ENCODE measurements around the gene PKP3. TPM values are rescaled to one million over a fixed set of nuclear protein-coding genes. Genes with fewer than 3 reads are reported as not detected.

PKP3 gene
- total RNA-seq, 1 donor from 2014 or later: under 0.01 TPM

GRCh38 chr11:363948-364761, 29.9 kb upstream of the PKP3 start:
- no peak for DNase-seq

- DNase-seq: no peak
Observed at GRCh38 chr11:364991-365725, 28.9 kb upstream of the PKP3 start.

- no peak for DNase-seq
Observed at GRCh38 chr11:365831-366230, 28.2 kb upstream of the PKP3 start.

GRCh38 chr11:367956-368413, 26.0 kb upstream of the PKP3 start:
- DNase-seq: no peak

GRCh38 chr11:368414-369335, 25.3 kb upstream of the PKP3 start:
- DNase-seq: no peak

- no peak for DNase-seq
Observed at GRCh38 chr11:369336-370018, 24.5 kb upstream of the PKP3 start, which contains the start of gene B4GALNT4. B4GALNT4 (plus strand) TSS chr11:369499; CDS start chr11:369804, 305 bp downstream.

GRCh38 chr11:370070-370941, 23.7 kb upstream of the PKP3 start:
- DNase-seq: no peak

- no peak for DNase-seq
Observed at GRCh38 chr11:371051-371450, 23.0 kb upstream of the PKP3 start.

- no peak for DNase-seq
Observed at GRCh38 chr11:371716-372590, 22.1 kb upstream of the PKP3 start.

GRCh38 chr11:372809-373715, 20.9 kb upstream of the PKP3 start:
- no peak for DNase-seq

- no peak for DNase-seq
Observed at GRCh38 chr11:373716-374551, 20.1 kb upstream of the PKP3 start.

- DNase-seq: no peak
Observed at GRCh38 chr11:375065-376025, 18.7 kb upstream of the PKP3 start.

GRCh38 chr11:376531-377173, 17.4 kb upstream of the PKP3 start:
- no peak for DNase-seq

- DNase-seq: no peak
Observed at GRCh38 chr11:377174-377865, 16.7 kb upstream of the PKP3 start.

GRCh38 chr11:377883-378500, 16.0 kb upstream of the PKP3 start:
- no peak for DNase-seq

Data from occipital lobe (tissue), 2 donors.